PC-9 (cell line): ENCODE data around the gene RAB10. TPM values are rescaled to one million over a fixed set of nuclear protein-coding genes. Genes with fewer than 3 reads are reported as not detected.

Source experiments
- BruUV-seq: library from RNA; stranded (reverse); fragments of 400-500 nt; replicated peaks from 2 replicates; lab custom pipeline; 2021; lab: Mats Ljungman, UMichigan
- CTCF ChIA-PET: fragments of 300-600 bp; sonication (Branson Sonifier 250); formaldehyde crosslinking; loops from one replicate; lab custom pipeline; 2022; ENCODE audit warnings: antibody characterized with exemption; lab: Charles Lee
- POLR2A ChIA-PET: fragments of 300-600 bp; sonication (Branson Sonifier 250); formaldehyde crosslinking; loops from one replicate; lab custom pipeline; 2022; ENCODE audit warnings: antibody characterized with exemption; ENCODE audit not compliant: unreplicated experiment; lab: Charles Lee
- DNase-seq, 2 experiments: peaks; one replicate each; pipeline versions ENCODE4 v3.0.0 to v3.0.0-alpha.2; 2015 to 2022; ENCODE audit warnings: mixed read lengths in 1 of 2
- H2AFZ ChIP-seq: fragments of 200-600 bp; sonication (generic); 2 replicates; pipeline ENCODE4 v1.8.1; 2017; ENCODE audit warnings: antibody characterized with exemption
- H3F3A ChIP-seq: fragments of 200-600 bp; sonication (generic); 2 replicates; pipeline ENCODE4 v1.8.1; 2017; ENCODE audit warnings: antibody characterized with exemption, mild to moderate bottlenecking, low read depth; ENCODE audit not compliant: insufficient read depth
- H3K27ac ChIP-seq: fragments of 200-600 bp; sonication (generic); 2 replicates; pipeline ENCODE4 v1.6.1; 2016; ENCODE audit warnings: mixed run types
- H3K27me3 ChIP-seq: fragments of 200-600 bp; sonication (generic); 2 replicates; pipeline ENCODE4 v1.6.1; 2016; ENCODE audit warnings: low read depth, mixed run types; ENCODE audit not compliant: insufficient read depth
- H3K36me3 ChIP-seq: fragments of 200-600 bp; sonication (generic); 2 replicates; pipeline ENCODE4 v1.6.1; 2016; ENCODE audit warnings: low read depth, mixed run types
- H3K4me1 ChIP-seq: fragments of 200-600 bp; sonication (generic); replicated peaks from 2 replicates; pipeline ENCODE4 v1.6.1; 2016; ENCODE audit warnings: mixed run types; ENCODE audit not compliant: insufficient read depth
- H3K4me2 ChIP-seq: fragments of 200-600 bp; sonication (generic); 2 replicates; pipeline ENCODE4 v1.6.1; 2017; ENCODE audit warnings: mixed run types
- H3K4me3 ChIP-seq: fragments of 200-600 bp; sonication (generic); 2 replicates; pipeline ENCODE4 v1.6.1; 2016; ENCODE audit warnings: mixed run types
- H3K79me2 ChIP-seq: fragments of 200-600 bp; sonication (generic); 2 replicates; pipeline ENCODE4 v1.6.1; 2017; ENCODE audit warnings: low read depth, mixed run types
- H3K9me2 ChIP-seq: fragments of 200-600 bp; sonication (generic); 2 replicates; pipeline ENCODE4 v1.8.1; 2017; ENCODE audit warnings: mild to moderate bottlenecking; ENCODE audit not compliant: insufficient read depth
- H3K9me3 ChIP-seq: fragments of 200-600 bp; sonication (generic); 2 replicates; pipeline ENCODE4 v1.8.1; 2016; ENCODE audit warnings: low read depth; ENCODE audit not compliant: insufficient read depth
- H4K20me1 ChIP-seq: fragments of 200-600 bp; sonication (generic); 2 replicates; pipeline ENCODE4 v1.8.1; 2017; ENCODE audit not compliant: insufficient read depth
- CTCF ChIP-seq: fragments of 200-600 bp; sonication (generic); conservative IDR thresholded peaks from 2 replicates; pipeline ENCODE4 v1.6.1; 2017; ENCODE audit warnings: mixed run types, antibody characterized with exemption, mild to moderate bottlenecking, moderate library complexity
- EZH2 ChIP-seq: fragments of 200-600 bp; sonication (generic); IDR thresholded peaks from 2 replicates; pipeline ENCODE4 v1.8.0; 2017; ENCODE audit warnings: antibody characterized with exemption, low read depth
- intact Hi-C: fragments of 100-400 bp; cut with micrococcal nuclease; formaldehyde crosslinking; loops from one replicate; pipeline ENCODE4 v1.10.0; 2022; ENCODE audit not compliant: unreplicated experiment
- total RNA-seq: library from RNA; stranded (reverse); gene quantifications from 2 replicates; pipeline ENCODE4 v1.2.3, GENCODE V29; 2021

The RAB10 gene
- total RNA-seq, 1 experiment from 2014 or later: 171 TPM

- no peaks in the 10 kb centered on the region for H3K9me2 ChIP-seq
- peaks cover 95% of the 10 kb centered on the region for H3K79me2 ChIP-seq
- H3K4me1 ChIP-seq: no peaks in the 10 kb centered on the region
- H3F3A ChIP-seq: peaks cover 73% of the 10 kb centered on the region
- BruUV-seq: no TSS peak
- H3K27me3 ChIP-seq: no peaks in the 10 kb centered on the region
- no peak overlapping the region for H3K4me2 ChIP-seq
- H3K36me3 ChIP-seq: peaks cover 10% of the 10 kb centered on the region; the same call in 1 of the 2 replicates
- no peaks in the 10 kb centered on the region for H3K9me3 ChIP-seq
- POLR2A ChIA-PET: no interaction called here
- intact Hi-C loops: loop anchor here (2.0 to 5.0 kb wide), 2 partner anchors 55 to 92 kb away; no protein-coding TSS in a partner anchor
- no peak overlapping the region for H3K4me3 ChIP-seq
- H3K27ac ChIP-seq: 0 out of 2 replicates have a peak overlapping the region, but pooled peaks have one; percentile 27
- no peak for DNase-seq
- CTCF ChIA-PET: no interaction called here
- H2AFZ ChIP-seq: no peak overlapping the region
- TF ChIP-seq EZH2: no peak
- TF ChIP-seq CTCF: no peak
- peaks cover 88% of the 10 kb centered on the region for H4K20me1 ChIP-seq
These were observed 55.5 kb downstream of the RAB10 start for GRCh38 chr2:26089337-26089736.

DNA sequence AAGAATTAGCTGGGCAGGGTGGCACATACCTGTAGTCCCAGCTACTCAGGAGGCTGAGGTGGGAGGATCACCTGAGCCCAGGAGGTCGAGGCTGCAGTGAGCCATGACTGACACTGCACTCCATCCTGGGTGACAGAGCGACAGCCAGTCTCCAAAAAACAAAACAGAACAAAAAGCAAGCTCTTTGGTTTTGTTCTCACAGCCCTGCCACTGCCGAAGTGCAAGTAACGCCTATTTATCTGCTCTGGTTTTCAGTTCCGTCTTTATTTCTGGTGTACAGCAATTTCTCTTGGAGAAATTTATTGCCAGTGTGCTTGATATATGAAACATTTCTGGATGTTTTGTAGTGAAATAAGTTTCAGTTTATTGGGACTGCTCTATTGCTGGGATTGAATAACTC is 61.9 kb downstream of the RAB10 start:
- Histone ChIP-seq H3K4me1 (0 out of 2 replicates have a peak, but pooled peaks cover 9% of the 10 kb centered on the region), H3K9me3 (no peaks in the 10 kb centered on the region), H3K4me3 (no peak overlapping the region), H3K79me2 (peaks cover 95% of the 10 kb centered on the region), H3K27ac (no peak overlapping the region), H3K9me2 (no peaks in the 10 kb centered on the region), H3K4me2 (no peak overlapping the region), H3K36me3 (peaks cover 28% of the 10 kb centered on the region; the same call in 1 of the 2 replicates), H3F3A (peaks cover 45% of the 10 kb centered on the region), H3K27me3 (no peaks in the 10 kb centered on the region), H4K20me1 (peaks cover 79% of the 10 kb centered on the region), H2AFZ (no peak overlapping the region)
- no peak for DNase-seq
- ChIA-PET CTCF (no interaction called here), POLR2A (no interaction called here)
- no TSS peak for BruUV-seq
- TF ChIP-seq CTCF (no peak), EZH2 (no peak)
- intact Hi-C loops: no loop called here

DNA sequence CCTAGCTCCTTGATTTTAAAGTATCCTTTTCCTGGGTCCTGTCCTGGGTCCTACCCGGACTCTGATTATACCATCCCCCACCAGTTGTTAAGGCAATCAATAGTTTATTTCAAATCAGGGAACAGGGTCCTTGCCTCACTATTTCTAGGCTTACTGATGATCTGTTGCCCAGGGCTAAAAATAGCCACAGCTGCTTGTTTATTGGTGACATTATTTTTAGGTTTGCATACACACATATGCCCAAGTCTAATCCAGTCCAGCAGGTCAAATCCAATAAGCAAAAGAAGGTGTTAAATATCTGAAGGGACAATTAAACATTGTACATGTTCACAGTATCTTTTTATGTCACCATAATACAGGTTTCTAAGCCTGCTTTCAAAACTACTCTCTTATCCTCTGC is 66.0 kb downstream of the RAB10 start:
- peaks cover 62% of the 10 kb centered on the region for H4K20me1 ChIP-seq

More for the DNA sequence above, 66.0 kb downstream of the RAB10 start:
- no peaks in the 10 kb centered on the region for H3K9me2 ChIP-seq
- peaks cover 36% of the 10 kb centered on the region; the same call in 1 of the 2 replicates for H3K36me3 ChIP-seq
- no TSS peak for BruUV-seq
- no peak overlapping the region for H3K4me2 ChIP-seq
- H3K9me3 ChIP-seq: no peaks in the 10 kb centered on the region
- CTCF ChIA-PET: no interaction called here
- intact Hi-C loops: no loop called here
- H3K79me2 ChIP-seq: peaks cover 92% of the 10 kb centered on the region
- H2AFZ ChIP-seq: no peak overlapping the region
- no peak overlapping the region for H3K4me3 ChIP-seq
- no peak overlapping the region for H3K27ac ChIP-seq
- no peak for TF ChIP-seq CTCF
- TF ChIP-seq EZH2: no peak
- peaks cover 30% of the 10 kb centered on the region for H3F3A ChIP-seq
- POLR2A ChIA-PET: no interaction called here
- no peaks in the 10 kb centered on the region for H3K27me3 ChIP-seq
- 0 out of 2 replicates have a peak, but pooled peaks cover 9% of the 10 kb centered on the region for H3K4me1 ChIP-seq
- no peak for DNase-seq
